GM23338 (cell line): ENCODE results near the gene SPRY1. TPM values are rescaled to one million over a fixed set of nuclear protein-coding genes. Genes with fewer than 3 reads are reported as not detected.

Experiments used
- ATAC-seq: fragments of 200-7000 bp; cut with Tn5 transposase; 3 replicates; pipeline ENCODE4 v1.9.1; 2020
- DNase-seq: peaks from one replicate; pipeline ENCODE4 v3.0.0-alpha.2; 2015; ENCODE audit warnings: low spot score
- H2AFZ ChIP-seq: fragments of 200-600 bp; sonication (generic); 2 replicates; pipeline ENCODE4 v1.8.0; 2016; ENCODE audit warnings: antibody characterized with exemption, mild to moderate bottlenecking, moderate library complexity
- H3F3A ChIP-seq: fragments of 200-600 bp; sonication (generic); replicated peaks from 2 replicates; pipeline ENCODE4 v1.8.0; 2017; ENCODE audit warnings: antibody characterized with exemption, mixed run types, low read depth
- H3K27ac ChIP-seq: fragments of 200-600 bp; sonication (generic); 2 replicates; pipeline ENCODE4 v1.6.1; 2016; ENCODE audit warnings: low read depth
- H3K27me3 ChIP-seq: fragments of 200-600 bp; sonication (generic); 2 replicates; pipeline ENCODE4 v1.8.0; 2016; ENCODE audit warnings: mild to moderate bottlenecking, mixed run types, moderate library complexity; ENCODE audit not compliant: insufficient read depth
- H3K36me3 ChIP-seq: fragments of 200-600 bp; sonication (generic); 2 replicates; pipeline ENCODE4 v1.8.0; 2016; ENCODE audit warnings: mild to moderate bottlenecking; ENCODE audit not compliant: insufficient read depth
- H3K4me1 ChIP-seq: fragments of 200-600 bp; sonication (generic); 2 replicates; pipeline ENCODE4 v1.8.0; 2016; ENCODE audit warnings: mild to moderate bottlenecking, moderate library complexity; ENCODE audit not compliant: insufficient read depth
- H3K4me2 ChIP-seq: fragments of 200-600 bp; sonication (generic); 2 replicates; pipeline ENCODE4 v1.7.1; 2017; ENCODE audit warnings: mixed run types
- H3K4me3 ChIP-seq: fragments of 200-600 bp; sonication (generic); 2 replicates; pipeline ENCODE4 v1.6.1; 2016; ENCODE audit warnings: mixed run types
- H3K79me2 ChIP-seq: fragments of 200-600 bp; sonication (generic); replicated peaks from 2 replicates; pipeline ENCODE4 v1.8.0; 2017; ENCODE audit warnings: mild to moderate bottlenecking; ENCODE audit not compliant: insufficient read depth
- H3K9me2 ChIP-seq: fragments of 200-600 bp; sonication (generic); 2 replicates; pipeline ENCODE4 v1.8.0; 2017; ENCODE audit not compliant: insufficient read depth
- H4K20me1 ChIP-seq: fragments of 200-600 bp; sonication (generic); replicated peaks from 2 replicates; pipeline ENCODE4 v1.8.0; 2017; ENCODE audit warnings: mild to moderate bottlenecking; ENCODE audit not compliant: insufficient read depth
- H3K27ac Mint-ChIP-seq: 2 replicates; pipeline ENCODE4 v1.8.0; 2020; ENCODE audit warnings: inconsistent platforms, mild to moderate bottlenecking, moderate library complexity, mixed read lengths
- H3K27me3 Mint-ChIP-seq: 3 replicates; pipeline ENCODE4 v1.8.0; 2022; ENCODE audit warnings: low read depth, mild to moderate bottlenecking, moderate library complexity, mixed read lengths, inconsistent platforms; ENCODE audit not compliant: insufficient read depth, poor library complexity
- H3K36me3 Mint-ChIP-seq: 3 replicates; pipeline ENCODE4 v1.8.0; 2021; ENCODE audit warnings: low read depth, mild to moderate bottlenecking, inconsistent platforms, moderate library complexity, mixed read lengths
- H3K4me1 Mint-ChIP-seq: 3 replicates; pipeline ENCODE4 v1.8.0; 2020; ENCODE audit warnings: mild to moderate bottlenecking, inconsistent platforms, mixed read lengths
- H3K4me3 Mint-ChIP-seq: 3 replicates; pipeline ENCODE4 v1.8.0; 2021; ENCODE audit warnings: moderate library complexity, mild to moderate bottlenecking, inconsistent platforms, mixed read lengths
- H3K9me3 Mint-ChIP-seq: 3 replicates; pipeline ENCODE4 v1.8.0; 2020; ENCODE audit warnings: moderate library complexity, mild to moderate bottlenecking, inconsistent platforms, mixed read lengths
- CREB1 ChIP-seq: fragments of 250-450 bp; sonication (Bioruptor Pico); IDR thresholded peaks from 2 replicates; pipeline ENCODE4 v1.5.0; 2020; ENCODE audit warnings: low read depth, mild to moderate bottlenecking, moderate library complexity
- CTCF ChIP-seq, 2 experiments: fragments of 200-600 bp in 1 of 2; sonication (generic) in 1 of 2; conservative IDR thresholded peaks; 2 replicates each; pipeline versions ENCODE4 v1.5.1 to v1.6.1; 2016 to 2017; ENCODE audit warnings: antibody characterized with exemption in 2 of 2, low read depth in 2 of 2, mild to moderate bottlenecking in 2 of 2, moderate library complexity in 1 of 2
- ETS1 ChIP-seq: IDR thresholded peaks from 2 replicates; pipeline ENCODE4 v1.6.1; 2016; ENCODE audit warnings: antibody characterized with exemption
- EZH2 ChIP-seq: fragments of 200-600 bp; sonication (generic); IDR thresholded peaks from one replicate; pipeline ENCODE4 v1.8.0; 2017; ENCODE audit warnings: antibody characterized with exemption, mild to moderate bottlenecking, low read depth; ENCODE audit not compliant: unreplicated experiment
- EZH2phosphoT487 ChIP-seq: fragments of 200-600 bp; sonication (generic); IDR thresholded peaks from one replicate; pipeline ENCODE4 v1.8.1; 2018; ENCODE audit warnings: antibody characterized with exemption; ENCODE audit not compliant: unreplicated experiment
- NANOG ChIP-seq: IDR thresholded peaks from 2 replicates; pipeline ENCODE4 v1.6.1; 2016; ENCODE audit warnings: antibody characterized with exemption, borderline replicate concordance
- POLR2AphosphoS5 ChIP-seq: IDR thresholded peaks from 2 replicates; pipeline ENCODE4 v1.6.1; 2016; ENCODE audit warnings: antibody characterized with exemption, low read depth
- REST ChIP-seq: IDR thresholded peaks from one replicate; pipeline ENCODE4 v1.6.1; 2018; ENCODE audit warnings: antibody characterized with exemption; ENCODE audit not compliant: unreplicated experiment
- STAT1 ChIP-seq: IDR thresholded peaks from one replicate; pipeline ENCODE4 v1.6.1; 2016; ENCODE audit warnings: antibody characterized with exemption; ENCODE audit not compliant: unreplicated experiment
- polyA plus RNA-seq: library from polyadenylated mRNA; unstranded; fragments of >200 nt; fragmentation: Nextera tagmentation; extraction: Ambion mirVana; gene quantifications from 2 replicates; pipeline ENCODE4 v1.2.1, GENCODE V29; 2016
- total RNA-seq: library from RNA; depleted of rRNA; stranded (reverse); fragments of >200 nt; shearing (Covaris generic); gene quantifications from 2 replicates; pipeline ENCODE4 v1.2.3, GENCODE V29; 2014

Gene SPRY1
- total and polyA plus RNA-seq, 2 experiments from 2014 or later: 62.8 to 103 TPM

- H3K36me3 ChIP-seq: peaks cover 11% of the 10 kb centered on the region; the same call in 1 of the 2 replicates
- H2AFZ ChIP-seq: 0 out of 2 replicates have a peak overlapping the region, but pooled peaks have one; percentile 1
- H3K4me3 Mint-ChIP-seq: peak overlapping the region; percentile 87
- H3K27me3 Mint-ChIP-seq: peaks cover 14% of the 10 kb centered on the region
- peak overlapping the region; percentile 69 for H3K4me3 ChIP-seq
- 0 out of 2 replicates have a peak, but pooled peaks cover 5% of the 10 kb centered on the region for H3F3A ChIP-seq
- no peaks in the 10 kb centered on the region for H3K27me3 ChIP-seq
- H3K4me1 Mint-ChIP-seq: peaks cover 17% of the 10 kb centered on the region
- H3K9me2 ChIP-seq: no peaks in the 10 kb centered on the region
- H4K20me1 ChIP-seq: peaks cover 21% of the 10 kb centered on the region
- no peak for TF ChIP-seq EZH2
- no peak for TF ChIP-seq EZH2phosphoT487
- TF ChIP-seq NANOG: no peak
- TF ChIP-seq POLR2AphosphoS5: peak; percentile 8; the same call in 1 of the 2 replicates
- peak; percentile 41; the same call in 1 of the 2 replicates for TF ChIP-seq CREB1 (CRISPR knock-in tag)
- peak overlapping the region; percentile 84 for H3K4me2 ChIP-seq
- peaks cover 27% of the 10 kb centered on the region for H3K36me3 Mint-ChIP-seq
- H3K27ac ChIP-seq: peak overlapping the region; percentile 55
- peak overlapping the region; percentile 81; the same call in 1 of the 2 replicates for H3K27ac Mint-ChIP-seq
- peaks cover 50% of the 10 kb centered on the region for H3K79me2 ChIP-seq
- H3K4me1 ChIP-seq: peaks cover 21% of the 10 kb centered on the region
- peak; percentile 55 for ATAC-seq
- DNase-seq: peak; percentile 83
- H3K9me3 Mint-ChIP-seq: no peaks in the 10 kb centered on the region; the same call in 2 of the 3 replicates
Measured at GRCh38 chr4:123397144-123398065, 810 bp downstream of the SPRY1 start.

- peak; percentile 62 for ATAC-seq
- peaks cover 14% of the 10 kb centered on the region for H3K36me3 ChIP-seq
- DNase-seq: peak; percentile 80
- Mint-ChIP-seq H3K27me3 (peaks cover 14% of the 10 kb centered on the region), H3K27ac (peak overlapping the region; percentile 92; the same call in 1 of the 2 replicates), H3K4me1 (peaks cover 26% of the 10 kb centered on the region), H3K36me3 (peaks cover 36% of the 10 kb centered on the region), H3K9me3 (no peaks in the 10 kb centered on the region; the same call in 2 of the 3 replicates), H3K4me3 (peak overlapping the region; percentile 87)
- H2AFZ ChIP-seq: no peak overlapping the region
- H3K9me2 ChIP-seq: no peaks in the 10 kb centered on the region
- H3K27me3 ChIP-seq: no peaks in the 10 kb centered on the region
- peak overlapping the region; percentile 84 for H3K4me2 ChIP-seq
- peak overlapping the region; percentile 69 for H3K4me3 ChIP-seq
- peaks cover 25% of the 10 kb centered on the region for H4K20me1 ChIP-seq
- peak overlapping the region; percentile 78; the same call in 1 of the 2 replicates for H3K27ac ChIP-seq
- H3F3A ChIP-seq: 0 out of 2 replicates have a peak, but pooled peaks cover 5% of the 10 kb centered on the region
- peaks cover 59% of the 10 kb centered on the region for H3K79me2 ChIP-seq
- peaks cover 26% of the 10 kb centered on the region for H3K4me1 ChIP-seq
- TF ChIP-seq STAT1 (no peak), ETS1 (no peak), EZH2phosphoT487 (no peak), POLR2AphosphoS5 (peak; percentile 45; the same call in 1 of the 2 replicates), REST (no peak), CTCF (conservative IDR thresholded peaks at IDR 0.05; ENCODE audit: low read depth in 2 of 2) (peak in 1 of 2 experiments; percentile 45; a peak in 2 of 4 replicates)
Measured at GRCh38 chr4:123398066-123398852, 1.7 kb downstream of the SPRY1 start.
